Cortex of kidney (tissue), 1 donor: ENCODE data around the gene GCNT2.
"Not testable (repeated sequence)": the region's sequence is repeated elsewhere in the genome, so short reads cannot be mapped to it uniquely, and the experiment has no call there.

Experiments
- DNase-seq: peaks from one replicate; lab custom pipeline; 2025; lab: John Stamatoyannopoulos, UW

GCNT2 gene

GRCh38 chr6:10610289-10610688 lies 89.1 kb downstream of the GCNT2 start:
- DNase-seq: no peak

GRCh38 chr6:10612161-10612560 lies 91.0 kb downstream of the GCNT2 start:
- no peak for DNase-seq

- no peak for DNase-seq
Observed at GRCh38 chr6:10613077-10613476, 91.9 kb downstream of the GCNT2 start.

- no peak for DNase-seq
Observed at GRCh38 chr6:10613723-10614122, 92.6 kb downstream of the GCNT2 start.

- no peak for DNase-seq
Observed at GRCh38 chr6:10615675-10616074, 94.5 kb downstream of the GCNT2 start.

- DNase-seq: not testable (repeated sequence)
Observed at GRCh38 chr6:10616266-10616665, 95.1 kb downstream of the GCNT2 start.

- DNase-seq: no peak
Observed at GRCh38 chr6:10617008-10617696, 96.0 kb downstream of the GCNT2 start.

GRCh38 chr6:10618409-10618808 lies 97.3 kb downstream of the GCNT2 start:
- DNase-seq: no peak

- DNase-seq: no peak
Observed at GRCh38 chr6:10621213-10621612, 100.1 kb downstream of the GCNT2 start.

GRCh38 chr6:10621847-10622246 lies 100.7 kb downstream of the GCNT2 start:
- DNase-seq: no peak

- DNase-seq: no peak
Observed at GRCh38 chr6:10624836-10625235, 103.7 kb downstream of the GCNT2 start.

GRCh38 chr6:10626154-10626741 lies 105.1 kb downstream of the GCNT2 start:
- DNase-seq: no peak

- no peak for DNase-seq
Observed at GRCh38 chr6:10627800-10628199, 106.6 kb downstream of the GCNT2 start.

- DNase-seq: no peak
Observed at GRCh38 chr6:10630178-10630577, 109.0 kb downstream of the GCNT2 start.

- no peak for DNase-seq
Observed at GRCh38 chr6:10633216-10633615, 112.1 kb downstream of the GCNT2 start.

- DNase-seq: no peak
Observed at GRCh38 chr6:10640412-10640811, 119.3 kb downstream of the GCNT2 start.

GRCh38 chr6:10641528-10641927 lies 120.4 kb downstream of the GCNT2 start:
- DNase-seq: no peak

- no peak for DNase-seq
Observed at GRCh38 chr6:10643201-10643651, 122.1 kb downstream of the GCNT2 start.

- no peak for DNase-seq
Observed at GRCh38 chr6:10644225-10644624, 123.1 kb downstream of the GCNT2 start.

GRCh38 chr6:10655508-10656055 lies 134.4 kb downstream of the GCNT2 start:
- DNase-seq: no peak

- DNase-seq: no peak
Observed at GRCh38 chr6:10658910-10659698, 138.0 kb downstream of the GCNT2 start.

- no peak for DNase-seq
Observed at GRCh38 chr6:10659699-10660348, 138.7 kb downstream of the GCNT2 start.
